Measurements from ENCODE around the gene CYSTM1. TPM values are rescaled to one million over a fixed set of nuclear protein-coding genes. Genes with fewer than 3 reads are reported as not detected.
A peak's percentile ranks its signal among the peaks of the same experiment; 100 is the strongest.

Gene CYSTM1
- 10 to 100 TPM; 16.8 to 23.0 TPM for total RNA-seq

- no peaks in the 10 kb centered on the region for H3K9me3 Mint-ChIP-seq (ENCODE audit: low read depth)
- CTCF ChIA-PET, result interaction anchor here (0.7 to 1.6 kb wide), 8 partner anchors 20 to 399 kb away, joined by 3 to 5 read pairs (median 3); no protein-coding TSS in a partner anchor
- H3K27me3 Mint-ChIP-seq, result peaks cover 7% of the 10 kb centered on the region
- peak; percentile 91 for ATAC-seq
- H3K36me3 Mint-ChIP-seq, result no peaks in the 10 kb centered on the region
- peak within 1 kb of the TSS; percentile 88 for H3K4me3 Mint-ChIP-seq
- peaks cover 18% of the 10 kb centered on the region for H3K4me1 Mint-ChIP-seq
- peak; percentile 96 for DNase-seq
- peak within 1 kb of the TSS; percentile 89 for H3K27ac Mint-ChIP-seq
Observed at GRCh38 chr5:140174465-140175366, at the start of gene CYSTM1. Gene CYSTM1, plus strand, starts transcription at chr5:140175188. Its CDS starts 19,278 bp downstream, at chr5:140194466.

GRCh38 chr5:140125637-140126036 lies 49.4 kb upstream of the CYSTM1 start, which contains the start of gene IGIP:
Gene IGIP, plus strand, starts transcription at chr5:140125937. Its CDS starts 2,540 bp downstream, at chr5:140128477.
- CTCF ChIA-PET, result interaction anchor here (1.0 kb wide), 1 partner anchor 18 kb away, joined by 3 read pairs; no protein-coding TSS in a partner anchor
- H3K4me3 Mint-ChIP-seq, result no peak within 1 kb of the TSS
- H3K27ac Mint-ChIP-seq, result no peak within 1 kb of the TSS
- no peaks in the 10 kb centered on the region for H3K9me3 Mint-ChIP-seq (ENCODE audit: low read depth)
- H3K27me3 Mint-ChIP-seq, result no peaks in the 10 kb centered on the region
- peaks cover 19% of the 10 kb centered on the region for H3K4me1 Mint-ChIP-seq
- ATAC-seq (no peak), DNase-seq (no peak)
- peaks cover 1% of the 10 kb centered on the region for H3K36me3 Mint-ChIP-seq

GRCh38 chr5:140126315-140127012 lies 48.5 kb upstream of the CYSTM1 start:
- Mint-ChIP-seq H3K4me1 (peaks cover 24% of the 10 kb centered on the region), H3K9me3 (ENCODE audit: low read depth) (no peaks in the 10 kb centered on the region), H3K4me3 (no peak overlapping the region), H3K27me3 (no peaks in the 10 kb centered on the region), H3K36me3 (peaks cover 1% of the 10 kb centered on the region), H3K27ac (no peak overlapping the region)
- ATAC-seq (no peak), DNase-seq (no peak)
- CTCF ChIA-PET, result interaction anchor here (0.6 to 1.2 kb wide), 2 partner anchors 19 to 80 kb away, joined by 3 to 4 read pairs; no protein-coding TSS in a partner anchor

- DNase-seq (no peak), ATAC-seq (no peak)
- H3K4me3 Mint-ChIP-seq, result no peak overlapping the region
- no peak overlapping the region for H3K27ac Mint-ChIP-seq
- no peaks in the 10 kb centered on the region for H3K9me3 Mint-ChIP-seq (ENCODE audit: low read depth)
- peaks cover 1% of the 10 kb centered on the region for H3K36me3 Mint-ChIP-seq
- CTCF ChIA-PET, result interaction anchor here (0.5 to 1.2 kb wide), 2 partner anchors 14 to 42 kb away, joined by 3 to 4 read pairs; no protein-coding TSS in a partner anchor
- H3K4me1 Mint-ChIP-seq, result peaks cover 28% of the 10 kb centered on the region
- no peaks in the 10 kb centered on the region for H3K27me3 Mint-ChIP-seq
Observed at GRCh38 chr5:140128376-140128775, 46.6 kb upstream of the CYSTM1 start.

- Mint-ChIP-seq H3K27ac (no peak overlapping the region), H3K4me1 (peaks cover 22% of the 10 kb centered on the region), H3K4me3 (no peak overlapping the region), H3K9me3 (ENCODE audit: low read depth) (no peaks in the 10 kb centered on the region), H3K36me3 (no peaks in the 10 kb centered on the region), H3K27me3 (no peaks in the 10 kb centered on the region)
- CTCF ChIA-PET, result interaction anchor here (1.1 to 3.6 kb wide), 5 partner anchors 10 to 25 kb away, joined by 3 to 45 read pairs (median 8); partner anchors contain the start of gene PURA
- ATAC-seq, result no peak
- DNase-seq, result peak; percentile 37
Observed at GRCh38 chr5:140130949-140131733, 43.8 kb upstream of the CYSTM1 start.

GRCh38 chr5:140131967-140132409 lies 43.0 kb upstream of the CYSTM1 start:
- Mint-ChIP-seq H3K27me3 (no peaks in the 10 kb centered on the region), H3K4me3 (no peak overlapping the region), H3K36me3 (no peaks in the 10 kb centered on the region), H3K4me1 (peaks cover 22% of the 10 kb centered on the region), H3K9me3 (ENCODE audit: low read depth) (no peaks in the 10 kb centered on the region), H3K27ac (no peak overlapping the region)
- CTCF ChIA-PET, result interaction anchor here (1.1 to 3.6 kb wide), 6 partner anchors 9 to 59 kb away, joined by 3 to 45 read pairs (median 8); partner anchors contain the start of gene PURA
- peak; percentile 47 for ATAC-seq
- peak; percentile 38 for DNase-seq

- Mint-ChIP-seq H3K36me3 (no peaks in the 10 kb centered on the region), H3K4me3 (no peak overlapping the region), H3K27ac (no peak overlapping the region), H3K27me3 (no peaks in the 10 kb centered on the region), H3K9me3 (ENCODE audit: low read depth) (no peaks in the 10 kb centered on the region), H3K4me1 (peaks cover 22% of the 10 kb centered on the region)
- CTCF ChIA-PET, result interaction anchor here (0.9 to 3.6 kb wide), 9 partner anchors 10 to 60 kb away, joined by 3 to 45 read pairs (median 3); no protein-coding TSS in a partner anchor
- DNase-seq, result peak; percentile 28
- ATAC-seq, result no peak
Observed at GRCh38 chr5:140133514-140134167, 41.3 kb upstream of the CYSTM1 start.

DNA sequence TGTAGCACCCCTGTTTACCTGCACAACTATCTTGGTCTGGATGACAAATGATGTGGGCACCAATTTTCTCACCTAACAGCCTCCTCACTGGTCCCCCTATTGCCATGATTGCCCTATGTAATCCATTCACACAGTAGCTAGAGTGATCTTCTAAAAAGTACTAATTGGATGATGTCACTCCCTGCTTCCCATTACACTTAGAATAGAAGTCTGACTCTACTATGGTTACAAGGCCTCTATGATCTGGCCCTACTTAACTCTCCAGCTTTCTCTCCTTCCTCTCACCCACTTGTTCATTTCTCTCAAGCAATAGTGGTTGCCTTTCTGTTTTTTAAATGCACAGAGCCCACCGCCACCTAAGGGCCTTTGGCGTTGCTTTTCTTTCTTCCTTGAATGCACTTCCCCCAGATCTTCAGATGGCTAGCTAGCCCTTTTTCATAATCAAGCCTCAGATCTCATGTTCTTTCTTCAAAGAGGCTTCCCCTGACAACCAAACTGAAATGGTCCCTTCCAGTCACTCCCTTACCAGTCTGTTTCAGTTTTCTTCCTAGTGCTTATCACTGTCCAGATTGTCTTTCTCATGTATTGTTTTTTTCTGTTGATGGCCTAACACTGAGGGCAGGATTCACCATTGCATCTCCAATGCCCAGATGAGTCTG lies 40.6 kb upstream of the CYSTM1 start:
- Mint-ChIP-seq H3K4me1 (peaks cover 22% of the 10 kb centered on the region), H3K27me3 (no peaks in the 10 kb centered on the region), H3K36me3 (no peaks in the 10 kb centered on the region), H3K27ac (no peak overlapping the region), H3K9me3 (ENCODE audit: low read depth) (no peaks in the 10 kb centered on the region), H3K4me3 (no peak overlapping the region)
- no peak for ATAC-seq
- DNase-seq, result no peak
- CTCF ChIA-PET, result interaction anchor here (0.9 to 3.6 kb wide), 9 partner anchors 9 to 61 kb away, joined by 3 to 45 read pairs (median 4); no protein-coding TSS in a partner anchor

GRCh38 chr5:140135127-140135526 lies 39.9 kb upstream of the CYSTM1 start:
- Mint-ChIP-seq H3K27me3 (no peaks in the 10 kb centered on the region), H3K4me1 (peaks cover 22% of the 10 kb centered on the region), H3K27ac (no peak overlapping the region), H3K36me3 (no peaks in the 10 kb centered on the region), H3K9me3 (ENCODE audit: low read depth) (no peaks in the 10 kb centered on the region), H3K4me3 (no peak overlapping the region)
- CTCF ChIA-PET, result interaction anchor here (0.6 to 1.8 kb wide), 7 partner anchors 9 to 138 kb away, joined by 3 to 5 read pairs (median 4); no protein-coding TSS in a partner anchor
- ATAC-seq (no peak), DNase-seq (no peak)

DNA sequence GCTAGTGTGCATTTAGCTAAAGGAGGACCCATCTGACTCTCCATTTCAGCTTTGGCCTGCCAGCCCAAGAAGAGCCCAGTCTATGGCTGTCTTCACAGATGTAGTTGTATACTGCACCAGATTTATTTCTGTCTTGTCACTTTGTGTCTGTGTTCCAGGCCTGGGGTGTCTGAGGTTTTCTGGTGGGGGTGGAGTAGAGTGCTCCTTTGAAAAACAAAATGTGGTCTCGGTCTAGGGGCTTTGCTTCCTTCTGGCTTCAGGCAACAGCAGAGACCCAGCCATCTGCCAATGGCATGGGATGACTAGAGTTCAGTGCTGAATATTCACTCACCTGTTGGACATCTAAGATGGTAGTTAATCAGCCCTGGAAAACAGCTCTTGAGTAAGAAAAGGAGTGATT lies 38.4 kb upstream of the CYSTM1 start:
- no peaks in the 10 kb centered on the region for H3K27me3 Mint-ChIP-seq
- no peaks in the 10 kb centered on the region for H3K36me3 Mint-ChIP-seq
- H3K27ac Mint-ChIP-seq, result no peak overlapping the region
- H3K4me3 Mint-ChIP-seq, result no peak overlapping the region
- H3K9me3 Mint-ChIP-seq (ENCODE audit: low read depth), result no peaks in the 10 kb centered on the region
- CTCF ChIA-PET, result interaction anchor here (1.1 to 1.8 kb wide), 4 partner anchors 9 to 32 kb away, joined by 3 to 5 read pairs (median 4); no protein-coding TSS in a partner anchor
- DNase-seq, result peak; percentile 35
- ATAC-seq, result no peak
- peaks cover 15% of the 10 kb centered on the region for H3K4me1 Mint-ChIP-seq

DNA sequence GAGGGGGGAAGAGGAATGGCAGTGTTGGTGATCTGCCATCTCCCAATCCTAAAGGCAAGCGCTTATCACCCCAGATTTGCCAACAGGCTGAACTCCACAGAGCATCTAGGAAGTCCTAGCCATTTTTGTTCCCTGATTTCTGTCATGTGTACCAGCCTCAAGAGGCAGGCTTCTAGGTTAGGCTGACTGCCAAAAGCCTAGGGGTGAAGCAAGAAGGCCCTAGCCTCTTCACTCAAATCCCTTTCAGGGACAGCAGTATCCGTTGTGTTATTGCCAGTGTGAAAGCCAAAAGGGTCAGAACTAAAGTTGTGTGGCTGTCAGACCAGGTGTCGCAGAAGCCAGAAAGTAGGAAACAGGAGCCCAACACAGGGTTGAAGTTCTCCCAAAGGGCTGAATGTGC lies 34.6 kb upstream of the CYSTM1 start:
- no peak overlapping the region for H3K27ac Mint-ChIP-seq
- DNase-seq (peak; percentile 30), ATAC-seq (no peak)
- H3K36me3 Mint-ChIP-seq, result no peaks in the 10 kb centered on the region
- no peak overlapping the region for H3K4me3 Mint-ChIP-seq
- peaks cover 6% of the 10 kb centered on the region for H3K4me1 Mint-ChIP-seq
- CTCF ChIA-PET, result interaction anchor here (2.0 to 9.4 kb wide), 2 partner anchors 22 to 66 kb away, joined by 6 to 130 read pairs; partner anchors contain the start of gene PURA
- peaks cover 5% of the 10 kb centered on the region for H3K27me3 Mint-ChIP-seq
- H3K9me3 Mint-ChIP-seq (ENCODE audit: low read depth), result no peaks in the 10 kb centered on the region

All from activated CD8-positive, alpha-beta memory T cell treated with anti-CD3 and anti-CD28 coated beads, Interleukin-2, amount 10 ng/mL, durations not matched to agents 7 days and 5 days (primary cell).